ENCODE results near the gene CFC1B. TPM values are rescaled to one million over a fixed set of nuclear protein-coding genes. Genes with fewer than 3 reads are reported as not detected.
"Not testable (repeated sequence)": the region's sequence is repeated elsewhere in the genome, so short reads cannot be mapped to it uniquely, and the experiment has no call there.

CFC1B gene
- total and polyA plus RNA-seq, 12 donors, result not detected

DNA sequence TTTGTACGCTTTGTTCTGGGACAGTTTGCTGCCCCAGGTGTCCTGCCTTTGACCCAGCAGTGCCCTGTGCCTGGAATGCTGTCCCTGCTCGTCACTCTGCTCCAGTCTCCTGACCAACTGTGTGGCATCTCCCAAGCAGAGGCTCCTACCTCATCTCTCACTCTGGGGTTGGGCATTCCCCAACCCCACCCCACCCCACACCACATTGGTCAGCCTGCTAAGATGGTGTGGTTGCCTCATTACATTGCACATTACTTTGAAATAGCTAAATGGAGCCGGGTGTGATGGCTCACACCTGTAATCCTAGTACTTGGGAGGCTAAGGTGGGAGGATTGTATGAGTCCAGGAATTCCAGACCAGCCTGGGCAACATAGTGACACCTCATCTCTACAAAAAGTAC, 50.9 kb downstream of the CFC1B start:
- intact Hi-C loops (cut with DNase I); H3K27me3 ChIP-seq; H3K4me1 ChIP-seq; H3K27ac ChIP-seq; DNase-seq; H3K36me3 ChIP-seq; ATAC-seq; H3K4me3 ChIP-seq; H3K9me3 ChIP-seq: not testable (repeated sequence)
- no CpG with 5 or more reads among the region's 3 CpGs for WGBS, 2 donors

DNA sequence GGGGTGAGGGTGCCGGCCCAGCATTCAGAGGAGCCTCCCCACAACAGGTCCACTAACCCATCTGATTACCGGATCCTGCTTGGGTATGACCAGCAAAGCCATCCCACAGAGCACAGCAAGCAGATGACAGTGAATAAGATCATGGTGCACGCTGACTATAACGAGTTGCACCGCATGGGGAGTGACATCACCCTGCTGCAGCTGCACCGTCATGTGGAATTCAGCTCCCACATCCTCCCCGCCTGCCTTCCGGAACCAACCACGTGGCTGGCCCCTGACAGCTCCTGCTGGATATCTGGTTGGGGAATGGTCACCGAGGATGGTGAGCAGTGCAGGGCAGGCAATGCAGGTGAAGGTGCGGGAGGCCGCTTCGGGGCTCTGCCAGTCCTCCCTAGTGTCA, 53.2 kb downstream of the CFC1B start:
- DNase-seq; H3K27me3 ChIP-seq; H3K9me3 ChIP-seq; H3K36me3 ChIP-seq; H3K4me1 ChIP-seq; intact Hi-C loops (cut with DNase I); H3K4me3 ChIP-seq; H3K27ac ChIP-seq: not testable (repeated sequence)
- peak in 1 of 8 donors; percentile 5 for ATAC-seq
- 70 to 82% methylated on average over 7 of the region's 13 CpGs for WGBS, 2 donors

DNA sequence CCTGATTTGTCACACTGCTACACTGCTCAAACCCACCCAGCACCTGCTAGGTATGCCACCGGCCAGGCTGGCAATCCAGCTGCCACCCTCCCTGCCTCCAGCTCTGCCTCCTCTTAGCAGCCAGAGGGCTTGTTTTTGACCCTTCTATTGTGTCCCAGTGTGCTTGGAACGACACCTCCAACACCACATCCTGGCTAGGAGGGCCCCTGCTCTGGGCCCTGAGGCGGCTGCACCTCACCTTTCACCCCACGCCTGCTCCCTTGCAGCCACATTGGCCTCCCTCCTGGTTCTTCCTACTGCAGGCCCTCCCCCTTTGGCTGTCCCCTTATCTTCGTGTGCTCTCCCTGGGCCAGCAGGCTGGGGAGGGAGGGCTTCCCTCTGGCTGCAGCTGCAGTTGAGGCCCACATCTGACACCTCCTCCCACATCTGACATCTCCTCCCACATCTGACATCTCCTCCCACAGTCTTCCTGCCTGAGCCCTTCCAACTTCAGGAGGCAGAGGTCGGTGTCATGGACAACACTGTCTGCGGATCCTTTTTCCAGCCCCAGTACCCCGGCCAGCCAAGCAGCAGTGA, 55.3 kb downstream of the CFC1B start:
- DNase-seq; H3K4me1 ChIP-seq; H3K36me3 ChIP-seq; H3K9me3 ChIP-seq; H3K4me3 ChIP-seq; H3K27me3 ChIP-seq; H3K27ac ChIP-seq; intact Hi-C loops (cut with DNase I): not testable (repeated sequence)
- peak in 5 of 8 donors; percentile 26 to 48 (median 34) for ATAC-seq
- WGBS, 2 donors, result no CpG with 5 or more reads among the region's 8 CpGs

DNA sequence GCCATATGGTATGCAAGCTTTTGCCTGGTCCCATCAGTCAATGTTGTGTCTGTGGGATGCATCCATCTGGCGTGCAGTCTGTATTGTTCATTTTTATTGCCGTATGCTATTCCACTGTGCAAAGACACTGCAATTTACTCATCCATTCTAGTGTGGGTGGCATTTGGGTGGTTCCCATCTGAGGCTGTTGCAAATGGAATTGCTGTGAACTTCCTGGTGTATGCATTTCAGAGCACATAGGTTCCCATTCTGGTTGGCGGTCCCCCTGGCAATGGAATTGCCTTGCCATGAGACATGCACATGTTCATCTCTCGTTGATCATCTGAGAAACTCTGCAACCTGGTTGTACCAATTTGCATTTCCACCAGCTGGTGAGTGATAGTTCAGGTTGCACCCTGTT, 56.5 kb downstream of the CFC1B start:
- DNase-seq; H3K27ac ChIP-seq; H3K4me3 ChIP-seq; H3K36me3 ChIP-seq; ATAC-seq; H3K27me3 ChIP-seq; H3K4me1 ChIP-seq; intact Hi-C loops (cut with DNase I); H3K9me3 ChIP-seq: not testable (repeated sequence)
- no CpG with 5 or more reads among the region's 4 CpGs for WGBS, 2 donors

Other genes starting within 250 kb of the CFC1B start
- gene IMP4, start 178.3 kb upstream of the CFC1B start, total RNA-seq, result 10 to 100 TPM; 50.6 to 82.0 (median 61.6) TPM
- gene IMP4, start 178.3 kb upstream of the CFC1B start, polyA plus RNA-seq, result 100 to 1,000 TPM in 1 of 2 donors, 10 to 100 TPM in 1; 82.3 to 190 TPM
- 10 to 100 TPM in 7 of 10 donors, 1 to 10 TPM in 3; 7.8 to 24.3 (median 11.2) TPM for gene PTPN18, start 165.2 kb upstream of the CFC1B start, total RNA-seq
- gene PTPN18, start 165.2 kb upstream of the CFC1B start, polyA plus RNA-seq, result 10 to 100 TPM; 17.3 to 35.0 TPM
- not detected for gene POTEI, start 11.9 kb upstream of the CFC1B start, total RNA-seq
- not detected for gene POTEI, start 11.9 kb upstream of the CFC1B start, polyA plus RNA-seq
- not detected for gene CFC1, start 78.4 kb downstream of the CFC1B start, total RNA-seq
- under 1 TPM in 1 of 2 donors, not detected in 1; 0.23 TPM for gene CFC1, start 78.4 kb downstream of the CFC1B start, polyA plus RNA-seq
- gene POTEJ, start 90.2 kb downstream of the CFC1B start, total RNA-seq, result not detected
- not detected for gene POTEJ, start 90.2 kb downstream of the CFC1B start, polyA plus RNA-seq
- not detected for gene GPR148, start 207.8 kb downstream of the CFC1B start, total RNA-seq
- not detected for gene GPR148, start 207.8 kb downstream of the CFC1B start, polyA plus RNA-seq
- gene AMER3, start 234.3 kb downstream of the CFC1B start, total RNA-seq, result not detected
- gene AMER3, start 234.3 kb downstream of the CFC1B start, polyA plus RNA-seq, result not detected